IPS DF 6.9 (cell line): ENCODE data around the gene TRIM9.
"Not testable (repeated sequence)": the region's sequence is repeated elsewhere in the genome, so short reads cannot be mapped to it uniquely, and the experiment has no call there.

Experiments used
- DNase-seq: peaks from one replicate; pipeline ENCODE4 v3.0.0-alpha.2; 2013; ENCODE audit warnings: low read depth, low spot score
- H3K27ac ChIP-seq: one replicate; pipeline ENCODE4 v1.5.1; 2013; ENCODE audit warnings: low read length, control low read depth
- H3K27me3 ChIP-seq: 2 replicates; pipeline ENCODE4 v1.6.1; 2013; ENCODE audit warnings: mild to moderate bottlenecking, low read length; ENCODE audit not compliant: control insufficient read depth, insufficient read depth
- H3K36me3 ChIP-seq: 2 replicates; pipeline ENCODE4 v1.6.1; 2013; ENCODE audit warnings: low read length; ENCODE audit not compliant: control insufficient read depth, insufficient read depth
- H3K4me1 ChIP-seq: 2 replicates; pipeline ENCODE4 v1.6.1; 2013; ENCODE audit warnings: low read length; ENCODE audit not compliant: control insufficient read depth, insufficient read depth
- H3K4me3 ChIP-seq: 2 replicates; pipeline ENCODE4 v1.5.1; 2013; ENCODE audit warnings: mild to moderate bottlenecking, low read length
- H3K9me3 ChIP-seq: 2 replicates; pipeline ENCODE4 v1.6.1; 2013; ENCODE audit warnings: low read length, inconsistent platforms; ENCODE audit not compliant: control insufficient read depth, insufficient read depth
- WGBS: extraction: QIAGEN DNeasy Blood & Tissue Kit; methylation state at CpG from one replicate; pipeline ENCODE4 v1.1.7; 2013; ENCODE audit warnings: mixed read lengths, missing lambda C conversion rate; ENCODE audit not compliant: insufficient read length, insufficient coverage; 5-methylcytosine and 5-hydroxymethylcytosine counted together

TRIM9 gene

DNA sequence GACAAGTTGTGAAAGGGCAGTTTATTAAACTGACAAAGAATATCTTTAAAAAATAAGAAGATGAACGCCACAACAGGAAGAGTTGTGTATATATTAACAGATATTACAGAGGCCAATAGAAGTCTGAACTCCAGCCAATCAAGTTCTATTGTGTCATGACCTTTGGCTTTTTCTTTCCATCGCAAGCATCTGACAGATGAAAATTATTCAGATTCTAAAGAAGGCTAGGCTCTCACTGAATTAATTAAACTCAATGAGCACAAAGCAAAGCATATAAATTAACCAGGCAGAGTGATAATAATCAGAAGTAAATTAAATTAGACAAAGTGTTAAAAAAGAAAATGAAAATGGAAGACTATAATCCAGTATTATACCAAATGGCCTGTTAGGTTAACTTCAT lies 88.6 kb downstream of the TRIM9 start:
- Histone ChIP-seq H3K4me1 (no peaks in the 10 kb centered on the region), H3K27me3 (no peaks in the 10 kb centered on the region), H3K9me3 (no peaks in the 10 kb centered on the region), H3K27ac (no peak overlapping the region), H3K4me3 (no peak overlapping the region), H3K36me3 (no peaks in the 10 kb centered on the region)
- DNase-seq = no peak
- no CpG with 5 or more reads among the region's 2 CpGs for WGBS

GRCh38 chr14:51004801-51005526 lies 89.9 kb downstream of the TRIM9 start:
- H3K36me3 ChIP-seq = no peaks in the 10 kb centered on the region
- H3K27me3 ChIP-seq = no peaks in the 10 kb centered on the region
- H3K27ac ChIP-seq = no peak overlapping the region
- DNase-seq = no peak
- no peaks in the 10 kb centered on the region for H3K9me3 ChIP-seq
- WGBS = no CpG with 5 or more reads among the region's 6 CpGs
- no peak overlapping the region for H3K4me3 ChIP-seq
- H3K4me1 ChIP-seq = no peaks in the 10 kb centered on the region

DNA sequence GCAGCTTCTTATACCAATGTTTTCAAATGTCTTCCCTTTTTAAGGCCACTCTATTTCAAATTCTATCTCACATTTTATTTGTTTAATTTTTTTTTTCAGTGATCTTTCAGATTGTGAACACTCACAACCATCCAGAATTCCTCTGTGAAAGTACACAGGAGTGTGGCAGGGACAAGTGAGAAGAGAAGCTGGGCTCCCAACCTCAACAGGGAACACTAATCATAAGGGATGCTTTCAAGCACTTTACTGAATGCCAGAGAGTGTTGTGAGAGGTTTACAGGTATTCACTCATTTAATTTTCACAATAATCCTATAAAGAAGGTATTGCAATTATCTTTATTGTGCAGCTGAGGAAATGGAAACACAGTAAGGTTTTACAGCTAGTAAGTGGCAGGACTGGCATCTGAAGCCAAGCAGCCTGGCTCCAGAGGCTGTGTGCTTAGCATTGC lies 90.5 kb downstream of the TRIM9 start:
- no peaks in the 10 kb centered on the region for H3K36me3 ChIP-seq
- no peaks in the 10 kb centered on the region; the same call in 1 of the 2 replicates for H3K4me1 ChIP-seq
- DNase-seq = no peak
- H3K27ac ChIP-seq = no peak overlapping the region
- no peak overlapping the region for H3K4me3 ChIP-seq
- no peaks in the 10 kb centered on the region for H3K9me3 ChIP-seq
- no peaks in the 10 kb centered on the region for H3K27me3 ChIP-seq

- no CpG with 5 or more reads among the region's 5 CpGs for WGBS
- no peak for DNase-seq
- Histone ChIP-seq H3K27ac (no peak overlapping the region), H3K9me3 (no peaks in the 10 kb centered on the region), H3K36me3 (no peaks in the 10 kb centered on the region), H3K27me3 (no peaks in the 10 kb centered on the region), H3K4me3 (no peak overlapping the region), H3K4me1 (no peaks in the 10 kb centered on the region; the same call in 1 of the 2 replicates)
Observed at GRCh38 chr14:51002406-51002999, 92.4 kb downstream of the TRIM9 start.

GRCh38 chr14:51000566-51000965 lies 94.3 kb downstream of the TRIM9 start:
- no peaks in the 10 kb centered on the region for H3K27me3 ChIP-seq
- DNase-seq = no peak
- no peak overlapping the region for H3K27ac ChIP-seq
- no CpG with 5 or more reads among the region's 9 CpGs for WGBS
- no peak overlapping the region for H3K4me3 ChIP-seq
- H3K36me3 ChIP-seq = no peaks in the 10 kb centered on the region
- no peaks in the 10 kb centered on the region for H3K9me3 ChIP-seq
- H3K4me1 ChIP-seq = no peaks in the 10 kb centered on the region; the same call in 1 of the 2 replicates

DNA sequence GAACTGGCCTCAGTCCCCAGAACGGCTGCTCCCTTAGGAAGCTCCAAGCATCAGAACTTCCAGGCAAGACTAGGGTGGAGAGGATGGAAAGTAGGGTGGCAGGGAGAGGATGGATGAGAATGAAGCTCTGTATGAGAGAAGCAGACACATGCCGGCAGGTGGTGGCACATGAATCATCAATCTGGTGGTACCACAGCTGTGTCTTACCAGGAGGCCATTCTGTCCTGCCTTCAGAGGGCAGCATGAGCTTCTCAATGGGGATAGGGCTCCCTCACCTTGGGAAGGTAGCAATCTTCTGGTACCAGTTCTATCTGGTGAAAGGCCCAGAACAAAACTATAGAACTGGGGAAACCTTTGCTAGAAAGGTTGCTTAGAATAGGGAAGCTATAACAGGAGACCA lies 95.2 kb downstream of the TRIM9 start:
- no peak for DNase-seq
- Histone ChIP-seq H3K27me3 (no peaks in the 10 kb centered on the region), H3K9me3 (no peaks in the 10 kb centered on the region), H3K4me1 (no peaks in the 10 kb centered on the region; the same call in 1 of the 2 replicates), H3K4me3 (no peak overlapping the region), H3K36me3 (no peaks in the 10 kb centered on the region), H3K27ac (no peak overlapping the region)
- no CpG with 5 or more reads among the region's 2 CpGs for WGBS

DNA sequence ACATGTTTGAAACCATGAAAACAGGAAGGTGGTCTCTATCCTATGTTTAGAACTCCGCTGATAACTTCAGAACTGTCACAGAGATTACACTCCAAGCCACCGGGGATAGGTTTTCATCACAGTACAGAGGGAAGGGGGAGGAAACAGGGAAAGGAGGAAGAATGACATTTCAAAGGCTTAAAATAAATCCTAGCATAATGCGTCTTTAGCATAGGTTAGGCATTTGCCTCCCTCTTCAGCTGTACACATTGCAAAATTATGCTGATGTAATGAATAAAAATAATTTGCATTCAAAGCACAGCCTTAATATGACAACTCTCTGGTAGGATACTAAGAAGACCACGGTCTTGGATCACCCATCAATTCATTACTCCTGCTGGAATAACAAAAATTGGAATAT lies 96.3 kb downstream of the TRIM9 start:
- no peaks in the 10 kb centered on the region for H3K36me3 ChIP-seq
- DNase-seq = no peak
- no peaks in the 10 kb centered on the region for H3K9me3 ChIP-seq
- no peaks in the 10 kb centered on the region; the same call in 1 of the 2 replicates for H3K4me1 ChIP-seq
- H3K27me3 ChIP-seq = no peaks in the 10 kb centered on the region
- no peak overlapping the region for H3K4me3 ChIP-seq
- no CpG with 5 or more reads among the region's 4 CpGs for WGBS
- H3K27ac ChIP-seq = no peak overlapping the region

- WGBS = no CpG with 5 or more reads among the region's 9 CpGs
- Histone ChIP-seq H3K27ac (no peak overlapping the region), H3K4me1 (no peaks in the 10 kb centered on the region; the same call in 1 of the 2 replicates), H3K4me3 (no peak overlapping the region), H3K36me3 (no peaks in the 10 kb centered on the region), H3K9me3 (no peaks in the 10 kb centered on the region), H3K27me3 (no peaks in the 10 kb centered on the region)
- DNase-seq = no peak
Observed at GRCh38 chr14:50997712-50998111, 97.2 kb downstream of the TRIM9 start.

- H3K4me1 ChIP-seq, DNase-seq, H3K36me3 ChIP-seq, H3K27me3 ChIP-seq, H3K4me3 ChIP-seq, H3K27ac ChIP-seq, H3K9me3 ChIP-seq: not testable (repeated sequence)
Observed at GRCh38 chr14:50994158-50994557, 100.7 kb downstream of the TRIM9 start.

DNA sequence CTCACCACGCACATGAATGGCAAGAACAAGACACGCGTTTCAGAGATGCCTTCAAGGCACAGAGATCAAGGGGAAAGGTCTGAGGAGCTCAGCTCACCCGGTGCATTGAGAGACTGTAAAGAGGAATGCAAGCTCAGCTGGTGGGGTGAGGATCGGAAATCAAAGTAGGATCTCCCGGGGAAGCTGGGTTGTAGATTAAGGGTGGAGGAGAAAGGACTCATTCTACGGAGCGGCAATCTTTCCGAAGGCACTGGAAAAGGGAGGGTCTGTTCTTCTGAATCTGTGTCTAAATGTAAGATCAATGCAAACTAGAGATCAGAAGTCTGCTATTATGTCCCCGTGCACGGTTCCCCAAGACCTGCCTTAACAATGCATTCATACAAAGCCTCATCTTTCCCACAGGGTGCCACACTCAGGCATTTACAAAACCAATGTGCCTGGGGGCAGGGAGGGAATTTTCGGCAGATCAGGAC lies 109.0 kb downstream of the TRIM9 start:
- DNase-seq = no peak
- Histone ChIP-seq H3K4me1 (peaks cover 9% of the 10 kb centered on the region), H3K36me3 (no peaks in the 10 kb centered on the region), H3K27ac (no peak overlapping the region), H3K27me3 (no peaks in the 10 kb centered on the region), H3K9me3 (no peaks in the 10 kb centered on the region), H3K4me3 (no peak overlapping the region)
- WGBS = no CpG with 5 or more reads among the region's 12 CpGs
